Upper lobe of right lung (tissue), 1 donor: ENCODE data around the gene ASTN2. TPM values are rescaled to one million over a fixed set of nuclear protein-coding genes. Genes with fewer than 3 reads are reported as not detected.

Experiments
- ATAC-seq: fragments of 200-7000 bp; cut with Tn5 transposase; one replicate; pipeline ENCODE4 v1.9.1; 2020; ENCODE audit warnings: mild to moderate bottlenecking, moderate library complexity
- DNase-seq: peaks from one replicate; pipeline ENCODE4 v3.0.0-alpha.2; 2020
- H3K27ac ChIP-seq: fragments of 200-600 bp; one replicate; pipeline ENCODE4 v1.8.0; 2022
- H3K27me3 ChIP-seq: fragments of 200-600 bp; one replicate; pipeline ENCODE4 v1.8.0; 2022; ENCODE audit warnings: mild to moderate bottlenecking
- H3K36me3 ChIP-seq: fragments of 200-600 bp; one replicate; pipeline ENCODE4 v1.8.0; 2022
- H3K4me1 ChIP-seq: fragments of 200-600 bp; one replicate; pipeline ENCODE4 v1.8.0; 2022
- H3K4me3 ChIP-seq: fragments of 200-600 bp; one replicate; pipeline ENCODE4 v1.8.0; 2022; ENCODE audit warnings: mild to moderate bottlenecking
- H3K9me3 ChIP-seq: fragments of 200-600 bp; one replicate; pipeline ENCODE4 v1.8.0; 2022
- CTCF ChIP-seq: fragments of 200-600 bp; IDR thresholded peaks from one replicate; pipeline ENCODE4 v1.8.0; 2022; ENCODE audit warnings: antibody characterized with exemption
- intact Hi-C: fragments of 100-400 bp; cut with DNase I; formaldehyde crosslinking; loops from one replicate; pipeline ENCODE4 v1.11.0; 2022
- total RNA-seq: library from RNA; stranded (reverse); fragmentation: NEBNext Ultra II Directional; extraction: Animal tissue kit (Norgen Biotek cat#: 25700); gene quantifications from one replicate; pipeline ENCODE4 v1.2.1, GENCODE V29; 2021
- donor health status: DM: no; HTN: yes; CAD: no; lungs with severe emphysema.

ASTN2 gene
- total RNA-seq, 1 donor from 2014 or later: 3.8 TPM

- no peak overlapping the region for H3K4me3 ChIP-seq
- no peaks in the 10 kb centered on the region for H3K36me3 ChIP-seq
- H3K27ac ChIP-seq: no peak overlapping the region
- H3K27me3 ChIP-seq: no peaks in the 10 kb centered on the region
- TF ChIP-seq CTCF: no peak
- no peak for DNase-seq
- intact Hi-C loops: no loop called here
- H3K9me3 ChIP-seq: no peaks in the 10 kb centered on the region
- H3K4me1 ChIP-seq: no peaks in the 10 kb centered on the region
- ATAC-seq: no peak
Measured at GRCh38 chr9:117060963-117061362, 353.9 kb downstream of the ASTN2 start.

DNA sequence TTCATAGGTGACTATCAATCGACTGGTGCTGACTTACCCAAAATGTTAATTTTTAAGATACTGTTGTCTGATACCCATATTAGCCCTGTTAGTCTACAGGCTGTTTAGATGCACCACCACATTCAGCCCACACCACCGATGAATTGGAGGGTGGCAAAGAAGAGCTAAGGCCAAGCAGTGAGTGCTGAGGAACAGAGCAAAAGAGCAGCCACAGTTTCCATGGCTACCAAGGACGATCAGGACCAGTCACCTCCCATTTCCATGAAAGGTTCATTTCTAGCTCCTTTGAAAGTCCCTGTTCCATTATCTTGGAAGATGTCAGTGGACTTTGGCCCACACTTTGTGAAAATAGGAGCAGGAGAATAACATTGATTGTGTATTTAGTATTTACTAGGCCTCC, 364.9 kb downstream of the ASTN2 start:
- Histone ChIP-seq H3K4me3 (no peak overlapping the region), H3K9me3 (no peaks in the 10 kb centered on the region), H3K27ac (no peak overlapping the region), H3K27me3 (no peaks in the 10 kb centered on the region), H3K36me3 (no peaks in the 10 kb centered on the region), H3K4me1 (no peaks in the 10 kb centered on the region)
- intact Hi-C loops: no loop called here
- no peak for TF ChIP-seq CTCF
- ATAC-seq (no peak), DNase-seq (no peak)

DNA sequence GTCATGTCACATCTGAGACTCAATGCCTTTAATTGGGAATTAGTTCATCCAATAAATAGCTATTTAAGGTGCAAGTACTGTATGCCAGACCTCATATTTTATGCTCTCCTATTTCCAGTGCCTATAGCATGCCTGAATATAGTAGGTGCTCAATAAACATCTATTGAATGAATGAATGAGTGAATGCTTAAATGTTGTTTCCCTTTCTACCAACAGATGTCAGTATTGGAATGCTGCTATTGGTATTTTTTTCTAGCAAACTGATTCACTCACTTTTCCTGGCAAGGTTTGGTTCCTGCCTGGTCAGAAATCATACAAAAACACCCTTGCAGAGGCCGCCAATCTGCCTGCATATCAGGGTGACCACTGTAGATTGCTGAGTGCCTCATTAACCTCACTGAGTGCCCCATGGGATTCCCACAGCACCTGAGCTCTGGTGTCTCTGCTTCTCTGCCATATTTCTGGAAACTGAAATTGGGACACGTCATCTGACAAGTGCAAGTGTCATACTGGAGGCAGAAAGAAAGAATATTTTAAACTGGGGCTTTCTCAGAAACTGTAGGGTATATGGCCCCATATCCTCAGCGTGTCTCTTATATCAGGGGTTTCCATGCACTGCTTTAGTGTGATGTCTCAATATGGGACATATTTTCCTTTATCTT, 368.1 kb downstream of the ASTN2 start:
- H3K4me1 ChIP-seq: no peaks in the 10 kb centered on the region
- H3K9me3 ChIP-seq: no peaks in the 10 kb centered on the region
- no peak overlapping the region for H3K27ac ChIP-seq
- H3K36me3 ChIP-seq: no peaks in the 10 kb centered on the region
- intact Hi-C loops: no loop called here
- DNase-seq (no peak), ATAC-seq (no peak)
- H3K27me3 ChIP-seq: no peaks in the 10 kb centered on the region
- H3K4me3 ChIP-seq: no peak overlapping the region
- TF ChIP-seq CTCF: no peak

GRCh38 chr9:117044241-117044640, 370.6 kb downstream of the ASTN2 start:
- no peak overlapping the region for H3K27ac ChIP-seq
- H3K4me1 ChIP-seq: no peaks in the 10 kb centered on the region
- ATAC-seq (no peak), DNase-seq (no peak)
- H3K27me3 ChIP-seq: no peaks in the 10 kb centered on the region
- no peaks in the 10 kb centered on the region for H3K9me3 ChIP-seq
- intact Hi-C loops: no loop called here
- no peaks in the 10 kb centered on the region for H3K36me3 ChIP-seq
- no peak for TF ChIP-seq CTCF
- no peak overlapping the region for H3K4me3 ChIP-seq

GRCh38 chr9:117043159-117043558, 371.7 kb downstream of the ASTN2 start:
- no peak for DNase-seq
- ATAC-seq: no peak
- Histone ChIP-seq H3K27ac (no peak overlapping the region), H3K36me3 (no peaks in the 10 kb centered on the region), H3K4me3 (no peak overlapping the region), H3K27me3 (no peaks in the 10 kb centered on the region), H3K4me1 (no peaks in the 10 kb centered on the region), H3K9me3 (no peaks in the 10 kb centered on the region)
- TF ChIP-seq CTCF: no peak
- intact Hi-C loops: no loop called here

DNA sequence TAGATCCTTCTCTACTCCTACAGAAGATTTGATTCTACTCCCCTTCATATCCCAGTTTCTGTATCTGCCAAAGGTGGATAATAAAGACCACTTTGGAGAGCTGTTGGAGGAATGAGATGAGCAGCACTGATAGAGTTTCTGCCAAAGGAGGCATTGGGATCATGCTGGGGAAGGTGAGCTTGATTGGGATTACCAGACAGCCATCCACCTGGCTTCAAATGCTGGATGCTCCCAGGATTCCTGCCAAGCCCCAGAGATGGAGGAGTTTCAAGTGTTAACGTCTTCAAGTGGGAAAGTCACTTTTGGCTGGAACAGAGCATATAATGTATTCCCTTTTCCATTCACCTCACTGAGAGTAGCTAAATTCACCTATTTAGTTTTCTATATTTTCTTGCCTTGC, 379.3 kb downstream of the ASTN2 start:
- Histone ChIP-seq H3K27ac (no peak overlapping the region), H3K36me3 (no peaks in the 10 kb centered on the region), H3K9me3 (no peaks in the 10 kb centered on the region), H3K4me1 (no peaks in the 10 kb centered on the region), H3K27me3 (no peaks in the 10 kb centered on the region), H3K4me3 (no peak overlapping the region)
- no peak for DNase-seq
- no peak for ATAC-seq
- TF ChIP-seq CTCF: no peak
- intact Hi-C loops: no loop called here
